ENCODE results near the gene COLEC11.
"Not testable (repeated sequence)": the region's sequence is repeated elsewhere in the genome, so short reads cannot be mapped to it uniquely, and the experiment has no call there.

COLEC11 gene

GRCh38 chr2:3626118-3626811 is 31.4 kb downstream of the COLEC11 start:
- no peak for DNase-seq

- no peak for DNase-seq
Observed at GRCh38 chr2:3626812-3627499, 32.0 kb downstream of the COLEC11 start.

DNA sequence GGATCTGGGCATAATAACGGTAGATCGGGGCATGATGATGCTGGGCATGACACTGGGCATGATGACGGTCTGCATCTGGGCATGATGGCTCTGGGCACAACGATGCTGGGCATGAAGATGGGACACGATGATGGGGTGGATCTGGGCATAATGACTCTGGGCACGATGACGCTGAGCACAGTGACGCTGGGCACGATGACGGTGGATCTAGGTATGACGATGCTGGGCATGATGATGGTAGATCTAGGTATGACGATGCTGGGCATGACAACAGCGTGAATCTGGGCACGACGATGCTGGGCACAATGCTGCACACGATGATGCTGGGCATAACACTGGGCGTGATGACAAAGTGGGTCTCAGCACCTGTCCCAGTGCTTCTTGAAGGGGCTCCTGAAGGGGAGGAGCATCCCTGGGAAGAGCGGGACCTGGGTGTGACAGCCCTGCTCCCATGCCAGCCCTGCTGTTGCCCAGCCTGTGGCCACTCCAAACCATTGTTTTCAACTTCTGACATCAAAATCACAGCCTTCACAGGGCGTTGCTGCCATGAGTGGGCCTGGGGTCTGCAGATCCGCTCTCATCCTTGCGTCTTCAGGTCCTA is 32.7 kb downstream of the COLEC11 start:
- DNase-seq, result no peak

DNA sequence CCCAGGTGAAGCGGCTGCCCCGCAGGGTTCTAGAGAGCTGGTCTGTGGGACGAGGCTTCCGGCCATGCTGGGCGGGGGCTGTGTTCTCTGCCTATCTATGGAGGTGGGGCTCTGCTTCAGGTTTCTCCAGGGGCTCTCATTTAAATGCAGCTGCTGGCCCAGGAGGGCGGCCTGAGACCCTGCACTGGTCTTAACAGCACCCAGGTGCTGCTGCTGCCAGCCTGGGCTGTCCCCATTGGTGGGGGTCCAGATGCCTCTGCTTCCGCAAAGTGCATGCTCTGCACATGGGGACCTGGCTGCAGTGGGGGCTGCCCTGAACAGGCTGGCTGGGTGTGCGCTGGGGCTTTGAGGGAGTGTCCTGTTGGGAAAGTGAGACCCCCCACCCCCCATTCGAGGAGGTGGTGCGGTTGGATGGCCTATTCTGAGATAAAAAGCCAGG is 33.3 kb downstream of the COLEC11 start:
- DNase-seq, result no peak

- DNase-seq, result no peak
Observed at GRCh38 chr2:3628800-3629199, 33.9 kb downstream of the COLEC11 start.

DNA sequence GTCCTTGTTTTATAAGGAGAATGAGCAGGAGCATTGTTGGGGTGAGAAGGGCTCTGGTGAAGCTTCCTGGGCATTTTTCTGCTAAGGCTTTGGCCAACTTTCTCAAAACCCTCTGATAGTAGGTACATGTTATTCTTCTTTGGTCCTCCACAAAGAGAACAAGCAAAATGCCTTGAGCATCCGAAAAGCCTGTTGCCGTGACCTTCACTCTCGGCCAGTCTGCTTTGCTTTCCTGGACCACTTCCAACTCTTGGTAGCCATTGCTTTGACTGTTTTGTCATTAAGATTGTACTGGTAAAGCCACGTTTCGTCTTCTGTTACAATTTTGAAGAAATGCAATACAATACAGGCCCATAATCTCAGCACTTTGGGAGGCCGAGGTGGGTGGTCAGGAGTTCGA is 35.7 kb downstream of the COLEC11 start:
- DNase-seq, result no peak

DNA sequence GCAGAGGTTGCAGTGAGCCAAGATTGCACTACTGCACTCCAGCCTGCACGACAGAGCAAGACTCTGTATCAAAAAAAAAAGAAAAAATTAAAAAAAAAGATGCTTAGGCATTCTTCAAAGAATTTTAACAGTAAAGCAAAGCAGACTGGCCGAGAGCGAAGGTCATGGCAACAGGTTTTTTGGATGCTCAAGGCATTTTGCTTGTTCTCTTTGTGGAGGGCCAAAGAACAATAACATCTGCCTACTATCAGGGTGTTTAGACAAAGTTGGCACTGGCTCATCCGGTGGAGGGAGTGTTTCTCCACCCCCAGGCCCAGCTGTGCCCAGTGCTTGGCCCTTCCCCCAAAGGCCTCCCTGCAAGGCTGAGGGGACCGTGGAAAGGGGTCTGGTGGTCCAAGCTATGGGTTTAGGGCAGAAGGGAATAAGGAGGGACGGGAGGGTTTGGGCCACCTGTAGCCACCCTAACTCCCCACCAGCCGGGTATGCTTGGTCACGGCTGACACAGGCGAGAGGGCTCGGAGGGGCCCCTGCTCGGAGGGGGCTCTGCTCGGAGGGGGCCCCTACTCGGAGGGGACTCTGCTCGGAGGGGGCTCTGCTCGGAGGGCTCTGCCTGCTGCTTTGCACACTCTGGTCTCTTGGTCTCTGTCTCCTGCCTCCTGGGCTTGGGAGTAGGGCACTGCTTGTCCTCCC is 36.4 kb downstream of the COLEC11 start:
- DNase-seq, result no peak

DNA sequence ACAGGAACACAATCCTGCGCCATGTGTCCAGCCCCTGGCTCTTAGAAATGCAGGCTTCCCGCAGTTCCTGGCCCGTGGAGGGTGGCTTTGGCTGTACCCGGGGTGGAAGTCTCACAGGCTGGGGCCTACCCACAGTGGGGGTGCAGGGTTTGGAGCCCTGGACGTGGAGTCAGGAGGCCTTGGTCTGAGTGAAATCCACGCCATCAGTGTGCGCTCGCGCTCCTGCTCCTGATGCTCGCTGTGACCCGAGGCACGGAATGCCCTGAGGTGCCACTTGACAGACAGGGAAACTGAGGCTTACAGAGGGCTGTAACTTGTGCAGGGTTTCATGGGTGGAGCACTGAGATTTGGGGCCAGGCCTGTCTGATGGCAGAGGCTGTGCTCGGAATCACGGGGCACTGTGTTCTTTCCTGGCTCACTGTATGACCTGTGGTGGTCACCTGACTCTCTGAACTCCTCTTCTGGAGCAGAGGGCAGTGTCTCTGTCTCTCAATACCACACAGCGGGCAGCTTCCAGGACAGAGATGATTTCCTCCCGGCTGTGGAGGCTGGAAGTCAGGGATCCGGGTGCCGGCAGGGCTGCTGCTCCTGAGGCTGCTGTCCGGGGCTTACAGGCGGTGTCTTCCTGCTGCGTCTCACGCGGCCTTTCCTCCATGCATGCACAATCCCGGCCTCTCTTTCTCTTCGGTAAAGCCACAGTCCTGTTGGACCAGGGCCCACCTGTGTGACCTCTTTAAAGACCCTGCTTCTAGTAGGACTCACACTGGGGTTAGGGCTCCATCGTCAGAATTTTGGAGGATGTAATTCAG is 37.1 kb downstream of the COLEC11 start:
- DNase-seq, result no peak

DNA sequence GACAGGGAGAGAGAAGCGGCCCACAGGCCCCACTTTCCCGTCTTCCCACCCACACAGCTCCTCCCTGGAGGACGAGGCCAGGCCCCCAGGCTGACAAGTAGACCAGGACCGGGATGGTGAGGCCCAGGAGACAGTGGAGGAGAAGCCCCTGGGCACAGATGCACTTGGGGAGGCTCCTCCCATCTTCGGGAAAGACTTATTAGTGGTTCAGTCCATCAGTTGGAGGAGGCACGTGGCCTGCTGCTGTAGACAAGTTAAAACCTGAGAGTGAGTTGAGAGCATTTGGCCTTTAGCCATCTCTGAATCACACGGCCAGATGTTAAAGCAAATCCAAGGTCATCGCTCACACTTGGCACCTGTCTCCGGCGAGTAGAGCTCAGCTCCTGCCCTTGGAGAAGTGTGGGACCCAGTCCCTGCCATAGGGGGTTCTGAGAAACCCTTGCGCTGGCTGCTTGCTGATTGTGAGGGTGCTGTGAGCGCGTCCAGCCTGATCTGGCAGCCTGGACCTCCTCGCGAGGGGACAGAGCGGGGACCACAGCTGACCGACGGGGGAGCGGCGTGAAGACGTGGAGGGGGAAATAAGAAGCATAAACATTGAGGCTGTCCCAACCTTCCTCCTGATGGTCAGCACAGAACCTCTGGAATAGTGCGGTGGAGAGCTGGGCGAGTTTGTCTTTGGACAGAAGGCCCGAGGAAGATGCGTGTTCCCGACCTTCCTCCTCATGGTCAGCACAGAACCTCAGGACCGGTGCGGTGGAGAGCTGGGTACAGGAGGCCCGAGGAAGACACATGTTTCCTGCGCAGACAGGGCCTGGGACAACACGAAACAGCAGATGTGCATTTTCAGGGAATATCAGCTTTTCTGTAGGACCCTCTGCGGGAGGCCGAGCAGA is 38.4 kb downstream of the COLEC11 start:
- no peak for DNase-seq

DNA sequence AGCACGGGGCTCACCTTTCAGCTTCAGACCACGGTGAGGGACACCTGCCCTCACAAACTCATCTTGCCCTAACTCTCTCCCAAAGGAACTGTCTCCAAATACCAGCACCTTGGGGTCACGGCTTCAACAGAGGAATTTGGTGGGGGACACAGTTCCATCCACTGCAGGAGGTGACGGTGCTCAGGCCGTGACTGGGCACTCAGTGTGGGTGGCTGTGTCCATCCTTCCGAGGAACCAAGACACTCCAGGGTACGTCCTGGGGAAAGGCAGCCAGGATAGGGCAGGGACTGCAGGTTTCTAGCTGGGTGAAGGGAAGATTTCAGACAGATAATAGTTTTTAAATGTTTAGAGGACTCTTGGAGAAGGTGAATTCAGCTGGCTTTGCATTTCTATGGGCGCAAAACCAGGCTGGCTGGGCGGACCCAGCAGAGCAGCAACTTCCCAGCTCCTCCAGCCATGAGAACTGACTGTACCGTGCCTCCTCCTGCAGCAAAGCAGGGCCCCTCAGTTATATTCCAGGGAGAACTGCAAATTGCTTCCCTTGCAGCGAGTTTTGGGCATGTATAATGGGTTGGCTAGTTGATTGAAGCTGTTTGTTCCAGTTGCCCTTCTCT is 39.2 kb downstream of the COLEC11 start:
- DNase-seq, result no peak

DNA sequence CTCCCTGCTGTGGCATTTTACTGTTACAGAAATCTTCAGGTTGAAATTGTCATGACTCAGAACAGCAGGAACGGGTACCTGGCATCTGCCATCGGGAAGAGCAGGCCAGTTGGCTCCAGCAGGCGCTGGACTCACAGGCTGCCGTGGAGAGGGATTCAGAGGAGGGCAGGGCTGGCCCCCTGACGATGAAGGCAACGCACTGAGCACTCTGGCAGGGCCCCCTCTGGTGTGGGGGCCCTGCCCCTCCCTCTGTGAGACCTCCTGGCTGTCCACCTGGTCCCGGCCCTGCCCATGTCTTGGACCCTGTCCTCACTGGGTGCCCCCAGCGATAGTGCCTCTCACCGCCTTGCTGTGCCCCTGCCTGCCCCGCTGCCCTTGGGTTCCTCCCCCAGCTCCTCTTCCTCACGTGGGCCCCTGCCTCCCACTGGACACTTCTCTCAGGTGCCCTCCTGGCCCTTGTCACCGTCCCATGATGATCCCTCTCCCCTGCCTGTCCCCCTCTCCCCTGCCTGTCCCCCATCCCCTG is 39.7 kb downstream of the COLEC11 start:
- DNase-seq, result no peak

GRCh38 chr2:3635171-3635974 is 40.5 kb downstream of the COLEC11 start:
- no peak for DNase-seq

DNA sequence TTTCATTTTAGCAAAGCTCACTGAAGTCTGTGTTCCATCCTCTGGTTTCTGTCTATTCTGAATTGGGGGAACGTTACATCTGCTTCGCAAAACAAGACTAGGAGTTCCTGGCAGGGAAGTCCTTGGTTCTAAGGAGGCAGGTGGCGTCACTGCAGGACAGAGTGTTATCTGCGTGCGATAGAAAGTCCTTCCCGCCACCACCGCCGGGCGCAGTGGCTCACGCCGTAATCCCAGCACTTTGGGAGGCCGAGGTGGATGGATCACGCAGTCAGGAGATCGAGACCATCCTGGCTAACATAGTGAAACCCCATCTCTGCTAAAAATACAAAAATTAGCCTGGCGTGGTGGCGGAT is 41.0 kb downstream of the COLEC11 start:
- not testable (repeated sequence) for DNase-seq

DNA sequence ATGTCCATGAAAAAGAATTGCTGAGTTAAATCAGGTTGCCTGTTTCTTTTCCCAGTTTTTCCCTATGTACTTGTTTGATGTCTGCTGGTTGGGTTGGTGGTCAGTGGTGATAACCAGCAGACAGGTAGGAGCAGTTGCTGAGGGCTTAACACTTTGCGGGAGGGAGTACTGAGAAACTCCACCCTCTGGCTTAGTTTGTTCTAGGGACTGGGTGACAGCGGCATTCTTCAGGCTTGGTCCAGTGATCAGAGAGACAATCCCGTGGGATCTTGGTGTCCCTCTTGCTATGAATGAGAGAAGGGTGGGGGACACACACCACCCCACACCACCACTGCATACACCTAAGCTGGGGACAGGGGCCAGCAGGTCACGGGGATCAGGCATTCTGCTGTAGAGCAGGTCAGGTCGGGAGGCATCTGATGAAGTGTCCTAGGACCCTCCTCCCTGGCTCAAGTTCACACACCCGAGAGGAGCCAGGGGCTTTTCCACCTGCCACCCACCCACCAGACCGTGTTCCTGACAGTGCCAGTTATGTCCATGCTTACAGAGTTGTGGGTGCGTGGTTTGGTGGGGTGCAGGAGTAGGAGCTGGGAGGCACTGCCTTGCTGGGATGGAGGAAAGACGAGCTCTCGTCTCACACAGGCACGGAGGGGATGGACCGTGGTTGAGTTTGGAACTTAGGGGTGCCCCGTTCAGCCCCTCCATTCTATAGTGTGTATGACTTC is 41.8 kb downstream of the COLEC11 start:
- DNase-seq, result no peak

GRCh38 chr2:3637311-3637675 is 42.4 kb downstream of the COLEC11 start:
- no peak for DNase-seq

DNA sequence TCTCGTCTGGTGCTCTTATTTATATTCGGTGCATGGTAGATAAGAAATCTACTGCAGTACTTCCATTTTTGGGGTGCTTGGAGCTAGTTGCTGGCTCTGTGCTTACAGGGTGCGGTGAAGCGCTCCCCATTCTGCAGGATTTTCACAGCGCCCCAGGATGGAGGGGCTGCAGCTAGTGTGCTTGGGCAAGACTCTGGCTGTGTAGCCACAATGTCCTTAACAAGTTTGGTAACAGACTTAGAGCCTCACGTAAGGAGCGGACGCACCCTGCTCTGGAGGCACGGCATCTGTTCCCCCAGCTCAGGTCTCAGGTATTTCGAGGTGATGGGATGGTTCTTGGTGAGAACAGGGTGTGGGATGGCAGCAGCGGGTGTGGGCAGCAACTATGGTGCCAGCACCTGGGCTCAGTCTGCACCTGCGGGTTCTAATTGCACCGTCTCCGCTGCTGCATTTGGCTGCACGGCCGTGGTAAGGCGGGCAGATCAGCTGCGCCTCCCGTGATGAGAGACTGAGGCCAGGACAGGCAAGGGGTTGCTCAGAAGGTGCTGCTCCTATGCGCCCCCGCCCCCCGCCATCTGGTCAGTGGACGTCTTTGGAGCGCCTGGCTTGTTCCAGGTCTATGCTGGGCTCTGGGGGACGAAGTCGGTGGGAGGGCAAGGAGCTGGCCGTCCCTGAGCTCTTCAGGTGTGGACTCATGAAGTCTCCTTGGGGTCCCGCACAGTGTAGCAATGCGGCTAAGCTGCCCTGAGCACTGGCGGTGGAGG is 43.0 kb downstream of the COLEC11 start:
- no peak for DNase-seq

GRCh38 chr2:3638456-3638810 is 43.5 kb downstream of the COLEC11 start:
- no peak for DNase-seq

GRCh38 chr2:3639015-3639630 is 44.2 kb downstream of the COLEC11 start:
- no peak for DNase-seq
